ENCODE results near the gene CLIP2.
"Not testable (repeated sequence)": the region's sequence is repeated elsewhere in the genome, so short reads cannot be mapped to it uniquely, and the experiment has no call there.

The CLIP2 gene

GRCh38 chr7:74403521-74404387, 114.5 kb downstream of the CLIP2 start:
- no peak for DNase-seq (ENCODE audit: low read depth in 2 of 2)

GRCh38 chr7:74404388-74404700, 115.1 kb downstream of the CLIP2 start:
- DNase-seq (ENCODE audit: low read depth in 2 of 2), result no peak

- no peak for DNase-seq (ENCODE audit: low read depth in 2 of 2)
Measured at GRCh38 chr7:74404741-74405140, 115.5 kb downstream of the CLIP2 start.

- DNase-seq (ENCODE audit: low read depth in 2 of 2), result no peak
Measured at GRCh38 chr7:74405191-74405898, 116.1 kb downstream of the CLIP2 start.

DNA sequence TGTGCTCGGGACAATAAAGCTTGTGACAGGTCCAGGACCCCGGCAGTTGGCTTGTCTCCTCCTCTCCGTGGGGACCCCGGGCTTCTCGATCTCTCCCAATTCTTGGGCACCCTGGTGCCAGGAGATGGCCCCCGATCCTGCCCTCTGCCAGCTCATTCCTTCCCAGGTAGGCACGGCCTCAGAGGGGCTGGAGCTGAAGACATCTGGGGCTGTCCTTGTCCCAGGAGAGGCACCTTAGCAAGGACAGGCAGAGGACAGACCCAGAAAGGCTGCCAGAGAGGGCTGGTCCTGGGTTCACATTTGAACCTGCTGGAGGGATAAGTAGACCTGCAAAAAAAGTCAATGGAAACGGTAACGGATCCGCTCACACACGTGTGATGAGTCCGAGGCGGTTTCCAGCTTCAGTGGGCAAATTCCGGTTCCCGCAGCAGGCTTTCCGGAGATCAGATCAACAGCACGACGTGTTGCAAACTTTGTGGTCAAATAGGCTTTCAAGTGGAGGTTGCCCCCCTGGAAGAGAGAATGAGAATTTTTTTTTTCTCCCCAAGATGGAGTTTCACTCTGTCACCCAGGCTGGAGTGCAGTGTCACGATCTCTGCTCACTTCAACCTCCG, 116.8 kb downstream of the CLIP2 start:
- no peak for DNase-seq (ENCODE audit: low read depth in 2 of 2)

- DNase-seq (ENCODE audit: low read depth in 2 of 2), result no peak
Measured at GRCh38 chr7:74407958-74408357, 118.8 kb downstream of the CLIP2 start.

- no peak for DNase-seq (ENCODE audit: low read depth in 2 of 2)
Measured at GRCh38 chr7:74409571-74409970, 120.4 kb downstream of the CLIP2 start.

DNA sequence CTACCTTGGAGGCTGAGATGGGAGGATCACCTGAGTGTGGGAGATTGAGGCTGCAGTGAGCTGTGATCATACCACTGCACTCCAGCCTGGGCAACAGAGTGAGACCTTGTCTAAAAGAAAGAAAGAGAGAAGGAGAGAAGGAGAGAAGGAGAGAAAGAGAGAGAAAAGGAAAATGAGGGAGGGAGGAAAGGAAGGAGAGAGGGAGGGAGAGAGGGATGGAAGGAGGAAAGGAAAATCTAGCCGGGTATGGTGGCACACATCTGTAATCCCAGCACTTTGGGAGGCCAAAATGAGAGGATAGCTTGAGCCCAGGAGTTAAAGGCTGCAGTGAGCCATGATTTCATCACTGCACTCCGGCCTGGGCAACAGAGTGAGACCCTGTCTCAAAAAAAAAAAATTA, 121.6 kb downstream of the CLIP2 start:
- no peak for DNase-seq (ENCODE audit: low read depth in 2 of 2)

DNA sequence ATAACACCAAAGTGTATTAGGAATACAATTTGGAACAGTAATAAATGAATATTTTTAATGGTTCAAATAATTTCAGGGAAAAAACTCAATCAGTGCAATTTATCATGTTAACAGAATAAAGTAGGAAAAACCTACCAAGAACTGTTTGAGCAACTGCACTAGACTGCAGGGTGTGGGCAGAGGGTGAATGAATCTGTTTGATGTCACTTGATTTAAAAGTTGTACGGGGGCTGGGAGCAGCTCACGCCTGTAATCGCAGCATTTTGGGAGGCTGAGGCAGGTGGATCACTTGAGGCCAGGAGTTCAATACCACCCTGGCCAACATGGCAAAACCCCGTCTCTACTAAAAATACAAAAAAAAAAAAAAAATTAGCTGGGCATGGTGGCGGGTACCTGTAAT, 122.4 kb downstream of the CLIP2 start:
- DNase-seq (ENCODE audit: low read depth in 2 of 2), result not testable (repeated sequence)

GRCh38 chr7:74412056-74412455, 122.8 kb downstream of the CLIP2 start:
- no peak for DNase-seq (ENCODE audit: low read depth in 2 of 2)

DNA sequence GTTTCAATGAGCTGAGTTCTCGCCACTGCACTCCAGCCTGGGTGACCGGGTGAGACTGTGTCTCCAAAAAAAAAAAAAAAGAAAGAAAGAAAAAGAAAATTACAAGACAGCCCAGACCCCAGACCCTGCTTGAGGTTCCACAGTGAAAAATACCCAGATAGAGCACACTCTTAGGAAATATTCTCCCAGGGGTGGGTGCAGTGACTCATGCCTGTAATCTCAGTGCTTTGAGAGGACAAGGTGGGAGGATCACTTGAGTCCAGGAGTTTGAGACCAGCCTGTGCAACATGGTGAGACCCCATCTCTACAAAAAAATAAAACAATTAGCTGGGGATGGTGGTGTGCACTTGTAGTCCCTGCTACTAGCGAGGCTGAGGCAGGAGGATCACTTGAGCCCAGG, 123.4 kb downstream of the CLIP2 start:
- DNase-seq (ENCODE audit: low read depth in 2 of 2), result no peak

GRCh38 chr7:74414595-74415333, 125.6 kb downstream of the CLIP2 start:
- DNase-seq (ENCODE audit: low read depth in 2 of 2), result not testable (repeated sequence)

DNA sequence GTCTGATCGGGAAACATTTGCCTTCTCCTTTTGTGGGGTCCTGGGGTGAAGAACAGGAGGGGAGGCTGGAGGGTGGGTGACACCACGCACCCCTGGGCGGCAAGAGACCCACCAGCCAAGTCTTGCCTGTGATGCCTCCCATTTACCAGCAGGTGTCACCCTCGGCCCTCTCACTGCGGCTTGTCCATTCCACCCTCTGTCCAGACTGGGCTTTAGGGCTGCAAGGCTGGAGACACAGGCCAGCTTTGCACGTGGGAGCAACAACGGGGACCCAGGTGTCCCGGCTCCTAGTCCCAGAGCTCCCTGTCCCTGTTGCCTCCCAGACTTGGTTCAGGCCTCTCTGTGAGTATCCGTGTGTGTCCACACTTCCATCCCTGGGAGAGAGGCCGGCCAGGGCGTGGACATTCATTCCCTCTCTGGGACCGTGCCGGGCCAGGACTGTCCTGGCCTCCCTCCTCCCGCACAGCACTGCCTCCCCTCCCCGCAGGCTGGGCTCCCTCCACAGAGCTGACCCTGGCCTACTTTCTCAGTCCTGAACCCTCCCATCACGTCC, 128.3 kb downstream of the CLIP2 start:
- DNase-seq (ENCODE audit: low read depth in 2 of 2), result peak; percentile 15 to 32

- DNase-seq (ENCODE audit: low read depth in 2 of 2), result no peak
Measured at GRCh38 chr7:74418076-74418475, 128.9 kb downstream of the CLIP2 start.

DNA sequence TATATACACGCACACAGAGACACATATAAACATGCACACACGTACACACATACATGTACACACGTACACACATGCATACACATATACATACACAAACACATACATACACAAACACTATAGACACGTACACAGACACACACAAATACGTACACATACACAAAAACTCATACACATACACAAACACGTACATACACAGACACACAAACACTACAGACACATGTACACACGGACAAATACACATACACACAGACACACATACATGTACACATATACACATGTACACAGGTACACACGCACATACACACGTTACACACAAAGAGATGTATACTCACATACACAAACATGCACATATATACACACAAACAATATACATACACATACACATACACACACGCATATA, 129.3 kb downstream of the CLIP2 start:
- no peak for DNase-seq (ENCODE audit: low read depth in 2 of 2)

DNA sequence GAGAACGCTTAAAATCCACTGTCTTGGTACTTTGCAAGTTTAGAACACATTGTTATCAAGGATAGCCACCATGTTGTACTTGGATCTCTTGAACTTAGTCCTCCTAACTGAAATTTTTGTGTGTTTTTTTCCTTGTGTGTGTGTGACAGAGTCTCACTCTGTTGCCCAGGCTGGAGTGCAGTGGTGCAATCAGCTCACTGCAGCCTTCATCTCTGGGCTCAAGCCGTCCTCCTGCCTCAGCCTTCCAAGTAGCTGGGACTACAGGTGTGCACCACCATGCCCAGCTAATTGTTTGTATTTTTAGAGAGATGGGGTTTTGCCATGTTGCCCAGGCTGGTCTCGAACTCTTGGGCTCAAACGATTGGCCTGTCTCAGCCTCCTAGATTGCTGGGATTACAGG, 130.0 kb downstream of the CLIP2 start:
- not testable (repeated sequence) for DNase-seq (ENCODE audit: low read depth in 2 of 2)

DNA sequence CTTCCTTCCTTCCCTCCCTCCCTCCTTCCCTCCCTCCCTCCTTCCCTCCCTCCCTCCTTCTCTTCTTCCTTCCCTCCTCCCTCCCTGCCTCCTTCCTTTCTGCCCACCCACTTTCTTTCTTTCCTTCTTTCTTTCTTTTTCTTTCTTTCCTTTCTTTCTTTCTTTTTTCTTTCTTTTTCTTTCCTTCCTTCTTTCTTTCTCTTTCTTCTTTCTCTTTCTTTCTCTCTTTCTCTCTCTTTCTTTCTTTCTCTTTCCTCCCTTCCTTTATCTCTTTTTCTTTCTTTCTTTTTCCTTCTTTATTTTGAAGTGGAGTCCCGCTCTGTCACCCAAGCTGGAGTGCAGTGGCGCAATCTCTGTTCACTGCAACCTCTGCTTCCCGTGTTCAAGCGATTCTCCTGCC, 130.8 kb downstream of the CLIP2 start:
- DNase-seq (ENCODE audit: low read depth in 2 of 2), result no peak

- no peak for DNase-seq (ENCODE audit: low read depth in 2 of 2)
Measured at GRCh38 chr7:74424291-74424880, 135.2 kb downstream of the CLIP2 start.

- DNase-seq (ENCODE audit: low read depth in 2 of 2), result no peak
Measured at GRCh38 chr7:74428023-74428422, 138.8 kb downstream of the CLIP2 start.

DNA sequence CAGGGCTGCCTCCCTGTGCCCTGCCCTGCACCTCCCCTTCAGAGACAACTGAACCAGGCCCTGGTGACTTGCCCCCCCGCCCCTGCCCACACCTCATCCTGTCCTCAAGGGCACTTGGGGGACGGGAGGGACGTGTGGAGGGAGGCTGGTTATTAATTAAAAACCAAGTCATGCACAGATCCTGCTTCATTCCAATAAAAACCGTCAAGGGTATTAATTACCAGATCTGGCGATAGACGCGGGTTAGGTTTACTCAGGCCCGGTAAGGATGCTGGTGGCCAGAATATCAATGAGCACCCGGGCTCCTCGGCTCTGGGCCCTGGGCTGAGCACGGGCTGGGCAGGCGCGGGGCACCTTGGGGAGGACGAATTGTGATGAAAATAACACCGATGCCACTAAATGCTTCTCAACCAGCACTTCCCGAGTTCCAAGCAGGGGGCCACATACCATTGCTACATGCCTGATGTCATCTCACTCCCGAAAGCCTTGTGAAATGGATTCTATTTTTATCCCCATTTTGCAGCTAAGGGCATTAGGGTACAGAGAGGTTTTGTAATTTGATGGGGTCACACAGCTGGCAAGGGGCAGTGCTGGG, 140.0 kb downstream of the CLIP2 start:
- DNase-seq (ENCODE audit: low read depth in 2 of 2), result no peak

GRCh38 chr7:74430409-74430808, 141.2 kb downstream of the CLIP2 start:
- DNase-seq (ENCODE audit: low read depth in 2 of 2), result not testable (repeated sequence)

Measured in stimulated activated CD4-positive, alpha-beta T cell treated with anti-CD3 and anti-CD28 coated beads, Interleukin-15, amount 100 ng/mL, for 48 hours (primary cell).